Fibroblast of lung (primary cell): ENCODE measurements around the gene TFF2. TPM values are rescaled to one million over a fixed set of nuclear protein-coding genes. Genes with fewer than 3 reads are reported as not detected.

ENCODE experiments used
- DNase-seq, 2 donors: peaks; one replicate each; pipeline versions ENCODE4 v3.0.0 to v3.0.0-alpha.2; 2010; ENCODE audit warnings: low read depth in 2 of 2
- H2AFZ ChIP-seq: 2 replicates; pipeline ENCODE4 v1.5.1; 2012; ENCODE audit warnings: low read length, control low read depth, inconsistent platforms
- H3K27ac ChIP-seq: 2 replicates; pipeline ENCODE4 v1.5.1; 2011; ENCODE audit warnings: low read length, control low read depth; ENCODE audit not compliant: insufficient read depth
- H3K27me3 ChIP-seq: 2 replicates; pipeline ENCODE4 v1.5.1; 2011; ENCODE audit warnings: mild to moderate bottlenecking, low read length; ENCODE audit not compliant: control insufficient read depth, insufficient read depth
- H3K36me3 ChIP-seq: 2 replicates; pipeline ENCODE4 v1.5.1; 2011; ENCODE audit warnings: low read length; ENCODE audit not compliant: control insufficient read depth, insufficient read depth
- H3K4me1 ChIP-seq: 2 replicates; pipeline ENCODE4 v1.5.1; 2011; ENCODE audit warnings: low read length; ENCODE audit not compliant: control insufficient read depth, insufficient read depth; ENCODE audit errors: extremely low read depth
- H3K4me2 ChIP-seq: 2 replicates; pipeline ENCODE4 v1.5.1; 2011; ENCODE audit warnings: low read length, control low read depth; ENCODE audit not compliant: insufficient read depth; ENCODE audit errors: extremely low read depth
- H3K4me3 ChIP-seq, 4 experiments: fragments of 200-600 bp in 1 of 4; sonication (generic) in 1 of 4; replicated peaks in 1 of 4; 2 replicates each; pipeline ENCODE4 v1.5.1; 2011 to 2016; ENCODE audit warnings: low read length in 4 of 4, low read depth in 3 of 4, mild to moderate bottlenecking in 3 of 4, control low read depth in 2 of 4, inconsistent platforms in 1 of 4, mixed read lengths in 1 of 4; ENCODE audit not compliant: insufficient read depth in 1 of 4; ENCODE audit errors: control extremely low read depth in 1 of 4
- H3K79me2 ChIP-seq: 2 replicates; pipeline ENCODE4 v1.5.1; 2012; ENCODE audit warnings: mild to moderate bottlenecking, low read length, inconsistent platforms; ENCODE audit not compliant: control insufficient read depth, insufficient read depth
- H3K9ac ChIP-seq: 2 replicates; pipeline ENCODE4 v1.5.1; 2011; ENCODE audit warnings: mild to moderate bottlenecking, low read length, control low read depth; ENCODE audit not compliant: insufficient read depth
- H3K9me3 ChIP-seq: 2 replicates; pipeline ENCODE4 v1.5.1; 2012; ENCODE audit warnings: low read depth, low read length; ENCODE audit not compliant: control insufficient read depth, insufficient read depth
- H4K20me1 ChIP-seq: 2 replicates; pipeline ENCODE4 v1.5.1; 2011; ENCODE audit warnings: low read length; ENCODE audit not compliant: control insufficient read depth, insufficient read depth; ENCODE audit errors: extremely low read depth
- CTCF ChIP-seq, 2 donors: IDR thresholded peaks in 1 of 2; conservative IDR thresholded peaks in 1 of 2; 1 replicate in 1 of 2; 2 replicates in 1 of 2; pipeline ENCODE4 v1.5.1; 2011 to 2012; ENCODE audit warnings: low read length in 2 of 2, control low read depth in 1 of 2, inconsistent platforms in 1 of 2, low read depth in 1 of 2, mild to moderate bottlenecking in 1 of 2
- EZH2 ChIP-seq: IDR thresholded peaks from 2 replicates; pipeline ENCODE4 v1.5.1; 2012; ENCODE audit warnings: low read length, control low read depth, mild to moderate bottlenecking; ENCODE audit errors: missing control alignments
- polyA plus RNA-seq, 2 donors: library from polyadenylated mRNA; depleted of rRNA in 1 of 2; stranded (reverse) in 1 of 2; unstranded in 1 of 2; fragments of >200 nt; gene quantifications; 2 replicates each; pipeline ENCODE4 v1.2.1, GENCODE V29; 2011 to 2012; ENCODE audit warnings: missing spikeins in 1 of 2
- total RNA-seq: library from RNA; depleted of rRNA; stranded (reverse); fragments of >200 nt; gene quantifications from 2 replicates; pipeline ENCODE4 v1.2.1, GENCODE V29; 2014

TFF2 gene
- total and polyA plus RNA-seq, 2 donors (not counting 1 experiment from before 2014, with no cell fraction given) = not detected

- Histone ChIP-seq H3K27me3 (no peaks in the 10 kb centered on the region), H3K27ac (no peak overlapping the region), H3K4me1 (no peaks in the 10 kb centered on the region), H3K9me3 (no peaks in the 10 kb centered on the region), H2AFZ (no peak overlapping the region), H3K79me2 (no peaks in the 10 kb centered on the region), H3K36me3 (no peaks in the 10 kb centered on the region), H3K4me3 (no peak overlapping the region), H4K20me1 (no peaks in the 10 kb centered on the region), H3K4me2 (no peak overlapping the region), H3K9ac (no peak overlapping the region)
- DNase-seq = no peak
- TF ChIP-seq CTCF (conservative IDR thresholded peaks at IDR 0.05 in 1 of 2, IDR thresholded peaks at IDR 0.05 in 1 of 2; ENCODE audit: low read depth in 1 of 2, low read length in 2 of 2) = no peak
- no peak for TF ChIP-seq EZH2
These were observed 31.4 kb downstream of the TFF2 start for GRCh38 chr21:42319376-42319775.

GRCh38 chr21:42317826-42318746 is 32.7 kb downstream of the TFF2 start:
- Histone ChIP-seq H3K36me3 (no peaks in the 10 kb centered on the region), H3K4me2 (no peak overlapping the region), H2AFZ (no peak overlapping the region), H3K4me3 (no peak overlapping the region), H3K9me3 (no peaks in the 10 kb centered on the region), H3K9ac (no peak overlapping the region), H3K27me3 (no peaks in the 10 kb centered on the region), H3K27ac (no peak overlapping the region), H3K4me1 (no peaks in the 10 kb centered on the region), H3K79me2 (no peaks in the 10 kb centered on the region), H4K20me1 (no peaks in the 10 kb centered on the region)
- no peak for DNase-seq
- TF ChIP-seq EZH2 (no peak), CTCF (conservative IDR thresholded peaks at IDR 0.05 in 1 of 2, IDR thresholded peaks at IDR 0.05 in 1 of 2; ENCODE audit: low read depth in 1 of 2, low read length in 2 of 2) (no peak)

- Histone ChIP-seq H4K20me1 (no peaks in the 10 kb centered on the region), H3K4me3 (no peak overlapping the region), H3K27me3 (no peaks in the 10 kb centered on the region), H3K4me2 (no peak overlapping the region), H3K27ac (no peak overlapping the region), H3K36me3 (no peaks in the 10 kb centered on the region), H3K9me3 (no peaks in the 10 kb centered on the region), H3K79me2 (no peaks in the 10 kb centered on the region), H3K9ac (no peak overlapping the region), H3K4me1 (no peaks in the 10 kb centered on the region), H2AFZ (no peak overlapping the region)
- TF ChIP-seq EZH2 (no peak), CTCF (conservative IDR thresholded peaks at IDR 0.05 in 1 of 2, IDR thresholded peaks at IDR 0.05 in 1 of 2; ENCODE audit: low read depth in 1 of 2, low read length in 2 of 2) (no peak)
- no peak for DNase-seq
These were observed 33.5 kb downstream of the TFF2 start for GRCh38 chr21:42317341-42317741.
